ENCODE results near the gene MYO3B. TPM values are rescaled to one million over a fixed set of nuclear protein-coding genes. Genes with fewer than 3 reads are reported as not detected.

MYO3B gene
- total and polyA plus RNA-seq, 2 donors (not counting 3 experiments of a cell fraction or from before 2014, with no cell fraction given), result 0.03 TPM; not detected in 1

GRCh38 chr2:170488807-170489206 is 310.9 kb downstream of the MYO3B start:
- no peak for FAIRE-seq

More at GRCh38 chr2:170488807-170489206, 310.9 kb downstream of the MYO3B start:
- no TSS peak for BruUV-seq (replicated peaks)
- Histone ChIP-seq H3K36me3 (ENCODE audit: control insufficient read depth in 2 of 2, extremely low read depth in 1 of 2, insufficient read depth in 2 of 2, low read length in 2 of 2) (no peaks in the 10 kb centered on the region), H2AFZ (ENCODE audit: low read depth, low read length) (no peak overlapping the region), H3K27me3 (ENCODE audit: control insufficient read depth in 2 of 2, insufficient read depth in 2 of 2, low read length in 2 of 2) (no peaks in the 10 kb centered on the region), H3K27ac (ENCODE audit: insufficient read depth, low read depth, low read length) (no peak overlapping the region), H4K20me1 (replicated peaks; ENCODE audit: control insufficient read depth, extremely low read depth, insufficient read depth, low read length) (no peaks in the 10 kb centered on the region), H3K9ac (replicated peaks; ENCODE audit: extremely low read depth, insufficient read depth, low read length) (no peak overlapping the region), H3K9me1 (replicated peaks; ENCODE audit: control insufficient read depth, extremely low read depth, insufficient read depth, low read length) (no peaks in the 10 kb centered on the region), H3K9me3 (replicated peaks; ENCODE audit: control insufficient read depth, insufficient read depth, low read length) (no peaks in the 10 kb centered on the region), H3K4me3 (replicated peaks in 1 of 3; ENCODE audit: insufficient read depth in 1 of 3, low read depth in 1 of 3, low read length in 3 of 3) (no peak overlapping the region), H3K79me2 (ENCODE audit: control insufficient read depth, insufficient read depth, low read length) (no peaks in the 10 kb centered on the region), H3K4me2 (ENCODE audit: insufficient read depth, low read length) (no peak overlapping the region), H3K4me1 (ENCODE audit: control insufficient read depth, extremely low read depth, insufficient read depth, low read length) (no peaks in the 10 kb centered on the region)
- TF ChIP-seq CTCF (IDR thresholded peaks at IDR 0.05; ENCODE audit: extremely low read depth in 1 of 2, insufficient read depth in 1 of 2, low read depth in 1 of 2, low read length in 2 of 2) (no peak), POLR2A (IDR thresholded peaks at IDR 0.05; ENCODE audit: low read depth, low read length) (no peak), FOS (IDR thresholded peaks at IDR 0.05; ENCODE audit: borderline replicate concordance, insufficient read depth, low read length) (no peak), MYC (IDR thresholded peaks at IDR 0.05; ENCODE audit: low read depth, low read length) (no peak), EZH2 (IDR thresholded peaks at IDR 0.05; ENCODE audit: borderline replicate concordance, low read depth, low read length, severe bottlenecking) (no peak), JUN (IDR thresholded peaks at IDR 0.05; ENCODE audit: borderline replicate concordance, insufficient read depth, insufficient read length, low read depth) (no peak), POLR2AphosphoS5 (IDR thresholded peaks at IDR 0.05; ENCODE audit: insufficient read depth, low read depth, low read length) (no peak), GATA2 (IDR thresholded peaks at IDR 0.05; ENCODE audit: insufficient read depth, insufficient read length, low read depth, low read length) (no peak), MAX (IDR thresholded peaks at IDR 0.05; ENCODE audit: insufficient read depth, insufficient read length) (no peak)
- dilution Hi-C loops (cut with MboI; ENCODE audit: extremely low pct_ligation_motif_present, low sequenced_read_pairs), result no loop called here
- intact Hi-C loops (cut with micrococcal nuclease), result no loop called here
- ChIA-PET CTCF (no interaction called here), POLR2A (no interaction called here)
- no peak for DNase-seq (ENCODE audit: low read depth, low spot score)
